MM.1S (cell line): ENCODE measurements around the gene METTL27.

ENCODE experiments used
- CTCF ChIP-seq: fragments of 300-600 bp; sonication (generic); IDR thresholded peaks from 2 replicates; pipeline ENCODE4 v1.5.1; 2016; ENCODE audit warnings: antibody characterized with exemption, low read length, mixed read lengths
- EZH2 ChIP-seq: fragments of 300-600 bp; sonication (generic); optimal IDR thresholded peaks from 2 replicates; pipeline ENCODE3; 2017; ENCODE audit warnings: low read depth, mild to moderate bottlenecking, antibody characterized with exemption, low read length, mixed read lengths
- EZH2phosphoT487 ChIP-seq: fragments of 300-600 bp; sonication (generic); IDR thresholded peaks from 2 replicates; pipeline ENCODE4 v1.6.1; 2018; ENCODE audit warnings: antibody characterized with exemption, low read length

GRCh38 chr7:73850781-73851207, 8.5 kb upstream of the METTL27 start:
- TF ChIP-seq EZH2 (no peak), CTCF (no peak), EZH2phosphoT487 (no peak)
